ENCODE data around the gene GSE1. TPM values are rescaled to one million over a fixed set of nuclear protein-coding genes. Genes with fewer than 3 reads are reported as not detected.
A peak's percentile ranks its signal among the peaks of the same experiment; 100 is the strongest.

GSE1 gene
- total and polyA plus RNA-seq, 9 of the 15 experiments (the other 6 are each of a cell fraction or from before 2014, with no cell fraction given), result 12.2 to 244 (median 57.9) TPM

GRCh38 chr16:85594273-85594977, 18.7 kb upstream of the GSE1 start (continued):
- TF ChIP-seq ZNF518B (CRISPR knock-in tag; IDR thresholded peaks at IDR 0.05), result no peak
- peak; percentile 66 for TF ChIP-seq POLR2G (IDR thresholded peaks at IDR 0.05; ENCODE audit: low read depth, low read length)
- no peak for TF ChIP-seq PURB (CRISPR knock-in tag; IDR thresholded peaks at IDR 0.05; ENCODE audit: low read depth)
- peak; percentile 67 for TF ChIP-seq RBM22 (IDR thresholded peaks at IDR 0.05; ENCODE audit: low read depth, low read length, poor library complexity, severe bottlenecking)

GRCh38 chr16:85594978-85595661, 18.0 kb upstream of the GSE1 start:
- in situ Hi-C loops (cut with MboI), result no loop called here
- ATAC-seq (no peak; the same call in 1 of the 3 replicates), FAIRE-seq (no peak), DNase-seq (ENCODE audit: extremely low read depth in 1 of 4, low spot score in 3 of 4) (no peak)
- peaks cover 31 to 60% of the 10 kb centered on the region in 2 experiments for H3K4me1 ChIP-seq (replicated peaks in 1 of 2; ENCODE audit: control insufficient read depth in 2 of 2, insufficient read depth in 2 of 2, low read length in 2 of 2)
- intact Hi-C loops (cut with micrococcal nuclease), result no loop called here
- ChIA-PET POLR2A (interaction anchor here (0.9 kb wide), 1 partner anchor 17 kb away, joined by 3 read pairs; no protein-coding TSS in a partner anchor), CTCF (ENCODE audit: low intra/inter-chr PET ratio) (no interaction called here)
- peaks cover 80% of the 10 kb centered on the region for H3K36me3 ChIP-seq (ENCODE audit: control insufficient read depth, insufficient read depth, low read length)
- H3K9me3 ChIP-seq (replicated peaks; ENCODE audit: control insufficient read depth, insufficient read depth, low read depth, low read length), result no peaks in the 10 kb centered on the region
- no peaks in the 10 kb centered on the region; a peak in 1 of 5 replicates for H3K27me3 ChIP-seq (ENCODE audit: control insufficient read depth in 2 of 2, insufficient read depth in 2 of 2, low read length in 2 of 2)
- no peak overlapping the region for H3K27ac ChIP-seq (ENCODE audit: extremely low read depth, low read depth, low read length)
- no peak overlapping the region for H3K4me3 ChIP-seq
- TF ChIP-seq POLR2G (IDR thresholded peaks at IDR 0.05; ENCODE audit: low read depth, low read length), result peak; percentile 30
- no peak for TF ChIP-seq ZBTB12 (CRISPR knock-in tag; IDR thresholded peaks at IDR 0.05)
- TF ChIP-seq POLR2A (conservative IDR thresholded peaks at IDR 0.05), result 0 out of 2 replicates have a peak, but pooled peaks have one; percentile 25
- H3K79me2 ChIP-seq (ENCODE audit: control insufficient read depth, insufficient read depth, low read length), result peaks cover 98% of the 10 kb centered on the region
- H3K9ac ChIP-seq (ENCODE audit: insufficient read depth in 1 of 2, low read depth in 2 of 2, low read length in 2 of 2), result peak overlapping the region in 1 of 2 experiments; percentile 80; a peak in 2 of 4 replicates
- H2AFZ ChIP-seq (ENCODE audit: low read depth, low read length), result no peak overlapping the region
- no TSS peak for BruUV-seq (replicated peaks)
- no peak overlapping the region for H3K4me2 ChIP-seq (ENCODE audit: insufficient read depth, low read length)
- WGBS (ENCODE audit: insufficient coverage, low coverage, missing lambda C conversion rate), result 77% methylated on average over 11 of the region's 11 CpGs
- H4K20me1 ChIP-seq (replicated peaks; ENCODE audit: control insufficient read depth, insufficient read depth, low read length), result peaks cover 75% of the 10 kb centered on the region
- peaks cover 10% of the 10 kb centered on the region for H3K9me1 ChIP-seq (ENCODE audit: control insufficient read depth, insufficient read depth, low read length)
